ENCODE results near the gene MAFG.
"Not testable (repeated sequence)": the region's sequence is repeated elsewhere in the genome, so short reads cannot be mapped to it uniquely, and the experiment has no call there.

The MAFG gene

GRCh38 chr17:81953443-81953842 is 25.9 kb upstream of the MAFG start:
- not testable (repeated sequence) for H3K4me3 ChIP-seq (ENCODE audit: low read depth, low read length)
- TF ChIP-seq CTCF (IDR thresholded peaks at IDR 0.05; ENCODE audit: insufficient read depth, low read depth, low read length, missing control alignments), result peak; percentile 12
- peak; percentile 29 for DNase-seq (ENCODE audit: low read depth)

- TF ChIP-seq CTCF (IDR thresholded peaks at IDR 0.05; ENCODE audit: insufficient read depth, low read depth, low read length, missing control alignments), result no peak
- H3K4me3 ChIP-seq (ENCODE audit: low read depth, low read length), result no peak overlapping the region
- DNase-seq (ENCODE audit: low read depth), result no peak
These were observed 25.3 kb upstream of the MAFG start for GRCh38 chr17:81952792-81953228.

GRCh38 chr17:81951785-81952684 is 24.5 kb upstream of the MAFG start:
- DNase-seq (ENCODE audit: low read depth), result no peak
- no peak for TF ChIP-seq CTCF (IDR thresholded peaks at IDR 0.05; ENCODE audit: insufficient read depth, low read depth, low read length, missing control alignments)
- no peak overlapping the region for H3K4me3 ChIP-seq (ENCODE audit: low read depth, low read length)

GRCh38 chr17:81950501-81950900 is 23.0 kb upstream of the MAFG start:
- H3K4me3 ChIP-seq (ENCODE audit: low read depth, low read length), result no peak overlapping the region
- no peak for DNase-seq (ENCODE audit: low read depth)
- no peak for TF ChIP-seq CTCF (IDR thresholded peaks at IDR 0.05; ENCODE audit: insufficient read depth, low read depth, low read length, missing control alignments)

- H3K4me3 ChIP-seq (ENCODE audit: low read depth, low read length), result no peak overlapping the region
- DNase-seq (ENCODE audit: low read depth), result no peak
- TF ChIP-seq CTCF (IDR thresholded peaks at IDR 0.05; ENCODE audit: insufficient read depth, low read depth, low read length, missing control alignments), result no peak
These were observed 21.3 kb upstream of the MAFG start for GRCh38 chr17:81948635-81949378.

- H3K4me3 ChIP-seq (ENCODE audit: low read depth, low read length), result no peak within 1 kb of the TSS
- no peak for TF ChIP-seq CTCF (IDR thresholded peaks at IDR 0.05; ENCODE audit: insufficient read depth, low read depth, low read length, missing control alignments)
- no peak for DNase-seq (ENCODE audit: low read depth)
These were observed 19.7 kb upstream of the MAFG start, which contains the start of gene MYADML2 for GRCh38 chr17:81947189-81947588. MYADML2 (minus strand) TSS chr17:81947233; CDS start chr17:81941741, 5,492 bp downstream.
